CD14-positive monocyte (primary cell): ENCODE data around the gene RBMS3. TPM values are rescaled to one million over a fixed set of nuclear protein-coding genes. Genes with fewer than 3 reads are reported as not detected.
"Not testable (repeated sequence)": the region's sequence is repeated elsewhere in the genome, so short reads cannot be mapped to it uniquely, and the experiment has no call there.

Experiments
- DNase-seq, 3 donors: peaks; one replicate each; pipeline ENCODE4 v3.0.0-alpha.2; 2011 to 2022
- H2AFZ ChIP-seq: 2 replicates; pipeline ENCODE4 v1.6.0; 2012; ENCODE audit warnings: mild to moderate bottlenecking, low read depth, low read length, inconsistent platforms; ENCODE audit not compliant: insufficient read depth, poor library complexity, severe bottlenecking
- H3K27ac ChIP-seq, 2 donors: 1 replicate in 1 of 2; 2 replicates in 1 of 2; pipeline ENCODE4 v1.5.1; 2012 to 2013; ENCODE audit warnings: low read length in 2 of 2, control low read depth in 1 of 2, inconsistent platforms in 1 of 2, low read depth in 1 of 2, mild to moderate bottlenecking in 1 of 2
- H3K27me3 ChIP-seq, 2 donors: one replicate each; pipeline versions ENCODE4 v1.6.0 to v1.6.1; 2011 to 2013; ENCODE audit warnings: low read length in 2 of 2; ENCODE audit not compliant: control insufficient read depth in 2 of 2, insufficient read depth in 2 of 2
- H3K36me3 ChIP-seq, 2 donors: replicated peaks in 1 of 2; 1 replicate in 1 of 2; 2 replicates in 1 of 2; pipeline versions ENCODE4 v1.5.1 to v1.6.1; 2012 to 2013; ENCODE audit warnings: low read length in 2 of 2, control low read depth in 1 of 2, inconsistent platforms in 1 of 2, mild to moderate bottlenecking in 1 of 2; ENCODE audit not compliant: insufficient read depth in 2 of 2, control insufficient read depth in 1 of 2
- H3K4me1 ChIP-seq, 2 donors: 1 replicate in 1 of 2; 2 replicates in 1 of 2; pipeline versions ENCODE4 v1.5.1 to v1.6.1; 2012 to 2013; ENCODE audit warnings: low read length in 2 of 2, control low read depth in 1 of 2, inconsistent platforms in 1 of 2, mild to moderate bottlenecking in 1 of 2, moderate library complexity in 1 of 2; ENCODE audit not compliant: insufficient read depth in 2 of 2, control insufficient read depth in 1 of 2
- H3K4me2 ChIP-seq: replicated peaks from 2 replicates; pipeline ENCODE3; 2012; ENCODE audit warnings: low read length, moderate library complexity, mild to moderate bottlenecking; ENCODE audit not compliant: poor library complexity, severe bottlenecking; ENCODE audit errors: extremely low read depth
- H3K4me3 ChIP-seq, 3 experiments: fragments of 200-600 bp in 1 of 3; sonication (generic) in 1 of 3; replicated peaks in 1 of 3; 1 replicate in 2 of 3; 2 replicates in 1 of 3; pipeline ENCODE4 v1.5.1; 2011 to 2013; ENCODE audit warnings: low read length in 3 of 3, mild to moderate bottlenecking in 3 of 3, control low read depth in 2 of 3, low read depth in 2 of 3, inconsistent platforms in 1 of 3, moderate library complexity in 1 of 3
- H3K79me2 ChIP-seq: 2 replicates; pipeline ENCODE4 v1.6.0; 2012; ENCODE audit warnings: mild to moderate bottlenecking, control low read depth, inconsistent platforms, low read length, moderate library complexity; ENCODE audit not compliant: insufficient read depth
- H3K9ac ChIP-seq: 2 replicates; pipeline ENCODE4 v1.6.0; 2017; ENCODE audit warnings: low read length, mild to moderate bottlenecking; ENCODE audit not compliant: insufficient read depth, poor library complexity, severe bottlenecking
- H3K9me3 ChIP-seq, 2 donors: replicated peaks in 1 of 2; 1 replicate in 1 of 2; 2 replicates in 1 of 2; pipeline versions ENCODE4 v1.5.1 to v1.6.1; 2012 to 2013; ENCODE audit warnings: low read length in 2 of 2, control low read depth in 1 of 2; ENCODE audit not compliant: control insufficient read depth in 1 of 2, insufficient read depth in 1 of 2
- H4K20me1 ChIP-seq: 2 replicates; pipeline ENCODE4 v1.6.0; 2012; ENCODE audit warnings: mild to moderate bottlenecking, low read length, control low read depth, moderate library complexity; ENCODE audit not compliant: insufficient read depth
- H3K27ac Mint-ChIP-seq, 7 donors: one replicate each; pipeline ENCODE4 v1.8.0; 2020; ENCODE audit warnings: mild to moderate bottlenecking in 7 of 7, mixed read lengths in 7 of 7, moderate library complexity in 6 of 7, inconsistent platforms in 2 of 7
- H3K27me3 Mint-ChIP-seq, 3 donors: one replicate each; pipeline ENCODE4 v1.8.0; 2021 to 2022; ENCODE audit warnings: low read depth in 3 of 3, mild to moderate bottlenecking in 3 of 3, mixed read lengths in 3 of 3, moderate library complexity in 3 of 3, inconsistent platforms in 1 of 3
- H3K36me3 Mint-ChIP-seq, 2 donors: one replicate each; pipeline ENCODE4 v1.8.0; 2020; ENCODE audit warnings: mixed read lengths in 2 of 2, inconsistent platforms in 1 of 2, mild to moderate bottlenecking in 1 of 2
- H3K4me1 Mint-ChIP-seq: one replicate; pipeline ENCODE4 v1.8.0; 2020; ENCODE audit warnings: mild to moderate bottlenecking, mixed read lengths
- H3K4me3 Mint-ChIP-seq, 2 donors: one replicate each; pipeline ENCODE4 v1.8.0; 2020; ENCODE audit warnings: mild to moderate bottlenecking in 2 of 2, mixed read lengths in 2 of 2, moderate library complexity in 1 of 2
- H3K9me3 Mint-ChIP-seq, 7 donors: one replicate each; pipeline ENCODE4 v1.8.0; 2020 to 2022; ENCODE audit warnings: mixed read lengths in 7 of 7, mild to moderate bottlenecking in 6 of 7, moderate library complexity in 6 of 7, inconsistent platforms in 2 of 7
- WGBS: methylation state at CpG from one replicate; pipeline ENCODE4 v1.1.5; 2013; ENCODE audit warnings: missing lambda C conversion rate; ENCODE audit not compliant: insufficient coverage; 5-methylcytosine and 5-hydroxymethylcytosine counted together
- intact Hi-C, 2 donors: fragments of 100-400 bp; cut with micrococcal nuclease; formaldehyde crosslinking; loops; one replicate each; pipeline versions ENCODE4 v1.15.0 to v1.15.1; 2023
- polyA plus RNA-seq, 3 donors: library from polyadenylated mRNA; depleted of rRNA in 1 of 3; unstranded in 2 of 3; stranded (reverse) in 1 of 3; fragments of 300-500 nt in 2 of 3; fragments of >200 nt in 1 of 3; fragmentation: Illumina TruSeq in 2 of 3; gene quantifications; 1 replicate in 2 of 3; 2 replicates in 1 of 3; pipeline ENCODE4 v1.2.3, GENCODE V29; 2012 to 2021
- TF ChIP-seq, protein P1 (sequence below): fragments of 200-600 bp; IDR thresholded peaks from one replicate; pipeline ENCODE4 v1.8.0; 2022; ENCODE audit warnings: antibody characterized with exemption, mild to moderate bottlenecking

The RBMS3 gene
- polyA plus RNA-seq, 3 donors = not detected

DNA sequence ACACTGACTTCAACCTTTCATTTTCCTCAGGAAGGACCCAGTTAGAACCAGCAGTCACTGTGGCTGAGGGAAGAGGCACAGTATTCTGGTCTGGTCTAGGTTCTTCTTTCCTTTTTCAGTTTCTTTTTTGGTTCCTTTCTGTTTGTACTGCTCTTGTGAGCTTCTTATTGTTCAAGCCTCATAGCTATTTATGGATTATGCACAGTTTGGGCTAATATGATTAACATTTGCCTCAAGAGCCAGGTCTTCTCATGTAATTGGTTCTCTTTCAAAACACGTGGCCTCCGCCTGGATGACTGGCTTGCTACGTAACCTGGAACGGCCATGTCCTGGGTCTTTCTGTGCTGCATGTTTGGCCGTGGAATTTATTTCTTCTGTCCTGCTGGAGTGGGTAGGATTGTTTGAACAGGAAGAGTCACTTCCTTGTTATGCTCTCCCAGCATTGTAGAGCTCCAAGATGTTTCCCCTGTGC, 43.3 kb downstream of the RBMS3 start:
- H3K4me3 Mint-ChIP-seq = peak overlapping the region; percentile 71 to 91
- peaks cover 0 to 1% (median 0%) of the 10 kb centered on the region in 3 donors for H3K27me3 Mint-ChIP-seq
- Histone ChIP-seq H3K27ac (peak overlapping the region; percentile 57 to 69), H3K79me2 (no peaks in the 10 kb centered on the region), H3K27me3 (no peaks in the 10 kb centered on the region), H3K4me1 (peaks cover 3 to 12% of the 10 kb centered on the region in 2 donors), H3K36me3 (no peaks in the 10 kb centered on the region), H4K20me1 (no peaks in the 10 kb centered on the region), H3K9me3 (no peaks in the 10 kb centered on the region), H3K9ac (peak overlapping the region; percentile 37), H3K4me3 (peak overlapping the region; percentile 15 to 60 (median 53)), H2AFZ (peak overlapping the region; percentile 68), H3K4me2 (peak overlapping the region; percentile 52)
- H3K4me1 Mint-ChIP-seq = peaks cover 13% of the 10 kb centered on the region
- intact Hi-C loops = no loop called here
- TF ChIP-seq, protein P1, sequence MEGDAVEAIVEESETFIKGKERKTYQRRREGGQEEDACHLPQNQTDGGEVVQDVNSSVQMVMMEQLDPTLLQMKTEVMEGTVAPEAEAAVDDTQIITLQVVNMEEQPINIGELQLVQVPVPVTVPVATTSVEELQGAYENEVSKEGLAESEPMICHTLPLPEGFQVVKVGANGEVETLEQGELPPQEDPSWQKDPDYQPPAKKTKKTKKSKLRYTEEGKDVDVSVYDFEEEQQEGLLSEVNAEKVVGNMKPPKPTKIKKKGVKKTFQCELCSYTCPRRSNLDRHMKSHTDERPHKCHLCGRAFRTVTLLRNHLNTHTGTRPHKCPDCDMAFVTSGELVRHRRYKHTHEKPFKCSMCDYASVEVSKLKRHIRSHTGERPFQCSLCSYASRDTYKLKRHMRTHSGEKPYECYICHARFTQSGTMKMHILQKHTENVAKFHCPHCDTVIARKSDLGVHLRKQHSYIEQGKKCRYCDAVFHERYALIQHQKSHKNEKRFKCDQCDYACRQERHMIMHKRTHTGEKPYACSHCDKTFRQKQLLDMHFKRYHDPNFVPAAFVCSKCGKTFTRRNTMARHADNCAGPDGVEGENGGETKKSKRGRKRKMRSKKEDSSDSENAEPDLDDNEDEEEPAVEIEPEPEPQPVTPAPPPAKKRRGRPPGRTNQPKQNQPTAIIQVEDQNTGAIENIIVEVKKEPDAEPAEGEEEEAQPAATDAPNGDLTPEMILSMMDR = no peak
- no peaks in the 10 kb centered on the region for H3K36me3 Mint-ChIP-seq
- H3K9me3 Mint-ChIP-seq = peaks cover 0 to 4% (median 0%) of the 10 kb centered on the region in 7 donors
- peak; percentile 1 to 20 (median 2) for DNase-seq
- 66% methylated on average over 4 of the region's 5 CpGs for WGBS
- H3K27ac Mint-ChIP-seq = peak overlapping the region; percentile 31 to 89 (median 78)

- H2AFZ ChIP-seq, H3K4me3 Mint-ChIP-seq, H3K27ac ChIP-seq, H3K27me3 ChIP-seq, H3K27ac Mint-ChIP-seq, DNase-seq, H3K9me3 Mint-ChIP-seq, intact Hi-C loops, H3K9ac ChIP-seq, H3K36me3 Mint-ChIP-seq, H3K9me3 ChIP-seq, H3K4me2 ChIP-seq, H3K4me3 ChIP-seq, H3K27me3 Mint-ChIP-seq, H4K20me1 ChIP-seq, H3K36me3 ChIP-seq, H3K79me2 ChIP-seq: not testable (repeated sequence)
- 90% methylated on average over 2 of the region's 10 CpGs for WGBS
- peaks cover 13% of the 10 kb centered on the region for H3K4me1 Mint-ChIP-seq
- peaks cover 3 to 12% of the 10 kb centered on the region in 2 donors for H3K4me1 ChIP-seq
Observed at GRCh38 chr3:29326540-29326939, 45.7 kb downstream of the RBMS3 start.
